Lower leg skin (tissue), 3 donors: ENCODE results near the gene FAM174B.

Experiments
- POLR2A ChIP-seq, 2 donors: fragments of 450-650 bp; IDR thresholded peaks; one replicate each; pipeline ENCODE4 v1.6.1; 2016 to 2017; ENCODE audit warnings: antibody characterized with exemption in 2 of 2, mild to moderate bottlenecking in 1 of 2, moderate library complexity in 1 of 2
- TF ChIP-seq, protein P1 (sequence below), 3 donors: fragments of 450-650 bp; IDR thresholded peaks; one replicate each; pipeline ENCODE4 v1.5.1; 2016; ENCODE audit warnings: antibody characterized with exemption in 3 of 3, mild to moderate bottlenecking in 3 of 3, moderate library complexity in 2 of 3

DNA sequence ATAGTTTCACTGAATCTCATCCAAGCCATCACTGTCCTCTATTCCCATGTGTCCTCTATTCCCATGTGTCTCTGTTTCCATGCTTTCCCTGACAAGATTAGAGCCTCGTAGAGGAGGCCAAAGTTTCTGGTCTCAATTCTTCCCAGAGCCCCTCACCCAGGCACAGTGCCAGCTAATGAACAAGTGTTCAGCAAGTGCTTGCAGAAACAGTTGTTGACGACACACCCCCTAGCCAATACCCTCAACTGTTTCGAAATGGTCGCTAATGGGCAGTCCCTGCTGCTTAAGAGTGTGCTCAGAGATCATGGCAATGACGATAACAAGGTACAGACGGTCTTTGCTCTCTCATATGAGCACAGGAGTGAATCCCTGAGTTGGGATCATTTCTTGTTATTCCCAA lies 73.4 kb downstream of the FAM174B start:
- TF ChIP-seq, protein P1, sequence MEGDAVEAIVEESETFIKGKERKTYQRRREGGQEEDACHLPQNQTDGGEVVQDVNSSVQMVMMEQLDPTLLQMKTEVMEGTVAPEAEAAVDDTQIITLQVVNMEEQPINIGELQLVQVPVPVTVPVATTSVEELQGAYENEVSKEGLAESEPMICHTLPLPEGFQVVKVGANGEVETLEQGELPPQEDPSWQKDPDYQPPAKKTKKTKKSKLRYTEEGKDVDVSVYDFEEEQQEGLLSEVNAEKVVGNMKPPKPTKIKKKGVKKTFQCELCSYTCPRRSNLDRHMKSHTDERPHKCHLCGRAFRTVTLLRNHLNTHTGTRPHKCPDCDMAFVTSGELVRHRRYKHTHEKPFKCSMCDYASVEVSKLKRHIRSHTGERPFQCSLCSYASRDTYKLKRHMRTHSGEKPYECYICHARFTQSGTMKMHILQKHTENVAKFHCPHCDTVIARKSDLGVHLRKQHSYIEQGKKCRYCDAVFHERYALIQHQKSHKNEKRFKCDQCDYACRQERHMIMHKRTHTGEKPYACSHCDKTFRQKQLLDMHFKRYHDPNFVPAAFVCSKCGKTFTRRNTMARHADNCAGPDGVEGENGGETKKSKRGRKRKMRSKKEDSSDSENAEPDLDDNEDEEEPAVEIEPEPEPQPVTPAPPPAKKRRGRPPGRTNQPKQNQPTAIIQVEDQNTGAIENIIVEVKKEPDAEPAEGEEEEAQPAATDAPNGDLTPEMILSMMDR (IDR thresholded peaks at IDR 0.05): no peak
- TF ChIP-seq POLR2A (IDR thresholded peaks at IDR 0.05): no peak
